SW 1271 (cell line): ENCODE measurements around the gene ANKRD29.
"Not testable (repeated sequence)": the region's sequence is repeated elsewhere in the genome, so short reads cannot be mapped to it uniquely, and the experiment has no call there.

Source experiments
- DNase-seq, 2 experiments: peaks; one replicate each; lab custom pipeline; 2025; lab: John Stamatoyannopoulos, UW

Gene ANKRD29

DNA sequence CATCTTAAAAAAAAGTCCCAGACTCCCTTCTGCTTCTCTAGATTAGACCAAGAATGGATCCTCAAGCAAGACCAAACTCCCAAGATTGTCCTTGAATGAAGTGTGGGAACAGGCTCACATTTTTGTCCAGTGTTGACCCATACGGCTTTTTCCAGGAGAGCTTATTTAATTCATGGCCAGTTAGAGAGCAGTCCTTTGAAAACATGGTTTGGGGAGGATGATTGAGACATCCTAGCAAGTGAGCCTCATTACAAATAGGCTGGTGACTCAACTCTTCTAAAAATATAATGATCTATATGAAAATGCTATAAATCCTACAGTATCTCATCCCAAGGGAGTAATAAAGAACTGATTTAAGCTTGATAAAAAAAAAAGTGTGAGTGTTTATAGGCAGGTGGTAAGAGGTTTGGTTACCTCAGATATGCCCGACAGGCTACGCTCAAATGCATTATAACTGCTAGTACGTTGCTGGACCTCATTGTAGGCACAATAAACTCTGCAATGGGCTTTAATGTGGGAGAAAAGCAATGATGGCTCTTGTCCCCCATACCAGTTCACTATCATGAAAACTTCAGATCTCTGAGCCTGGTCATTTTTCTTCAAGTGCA is 17.0 kb downstream of the ANKRD29 start:
- no peak for DNase-seq

DNA sequence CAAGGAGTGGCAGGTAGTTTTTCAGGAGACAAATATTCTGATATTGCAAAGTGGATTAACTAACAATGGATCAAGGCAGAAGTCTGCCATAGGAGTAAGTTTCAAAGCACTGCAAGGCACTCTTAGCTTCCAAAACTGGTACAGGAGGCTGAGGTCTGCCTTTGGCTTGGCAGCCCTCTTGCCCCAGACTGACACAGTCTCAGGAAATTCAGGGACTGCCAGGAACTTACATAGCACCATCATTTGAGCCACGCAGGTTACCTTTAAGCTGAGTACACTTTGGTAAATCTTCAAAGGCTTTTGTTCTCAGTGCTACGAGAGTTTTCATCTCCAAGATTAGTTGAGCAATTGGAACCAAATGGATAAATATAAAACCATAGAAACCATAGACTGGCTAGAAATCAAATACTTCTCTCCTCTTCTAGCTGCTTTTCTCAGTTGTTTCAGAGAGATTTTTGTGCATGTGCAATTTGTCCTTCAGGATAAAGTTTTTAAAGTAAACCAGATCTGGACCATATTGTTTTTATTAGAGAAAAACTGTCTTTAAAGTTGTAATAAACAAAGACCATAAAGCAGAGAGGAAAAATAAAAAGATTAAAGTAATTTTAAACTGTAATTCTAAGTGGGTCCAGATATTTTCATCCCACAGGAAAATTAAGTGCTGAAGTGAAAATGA is 18.8 kb downstream of the ANKRD29 start:
- no peak for DNase-seq

DNA sequence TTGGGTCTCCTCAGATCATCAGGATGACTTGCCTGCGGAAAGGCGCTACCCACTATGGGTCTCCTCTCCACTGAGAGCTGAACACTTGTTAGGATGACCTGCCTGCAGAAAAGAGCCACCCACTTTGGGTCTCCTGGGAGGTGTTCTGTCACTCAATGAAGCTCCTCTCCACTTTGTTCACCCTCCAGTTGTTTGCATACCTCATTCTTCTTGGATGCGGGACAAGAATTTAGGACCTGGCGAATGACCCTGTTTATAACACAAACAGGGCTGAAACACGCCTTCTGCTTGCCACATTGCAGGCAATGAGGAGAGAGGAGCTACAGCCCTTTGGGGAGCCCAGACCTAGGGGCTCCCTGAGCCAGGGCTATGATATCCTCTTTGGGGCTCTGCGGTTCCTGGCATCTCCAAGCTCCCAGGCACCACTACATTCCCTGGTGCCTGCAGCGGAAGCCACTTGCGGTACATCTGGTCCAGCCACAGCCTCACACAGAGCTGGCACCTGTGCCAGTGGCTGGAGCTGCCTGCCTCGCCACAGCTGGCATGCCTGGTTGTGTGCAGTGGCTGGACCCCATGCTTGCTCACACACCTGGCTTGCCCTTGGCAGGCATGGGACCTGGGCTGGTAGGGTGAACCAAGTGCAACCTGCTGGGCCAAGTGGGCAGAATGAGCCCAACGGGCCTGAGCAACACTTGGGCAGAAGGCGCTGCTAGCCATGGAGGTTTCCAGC is 20.6 kb downstream of the ANKRD29 start:
- no peak for DNase-seq

DNA sequence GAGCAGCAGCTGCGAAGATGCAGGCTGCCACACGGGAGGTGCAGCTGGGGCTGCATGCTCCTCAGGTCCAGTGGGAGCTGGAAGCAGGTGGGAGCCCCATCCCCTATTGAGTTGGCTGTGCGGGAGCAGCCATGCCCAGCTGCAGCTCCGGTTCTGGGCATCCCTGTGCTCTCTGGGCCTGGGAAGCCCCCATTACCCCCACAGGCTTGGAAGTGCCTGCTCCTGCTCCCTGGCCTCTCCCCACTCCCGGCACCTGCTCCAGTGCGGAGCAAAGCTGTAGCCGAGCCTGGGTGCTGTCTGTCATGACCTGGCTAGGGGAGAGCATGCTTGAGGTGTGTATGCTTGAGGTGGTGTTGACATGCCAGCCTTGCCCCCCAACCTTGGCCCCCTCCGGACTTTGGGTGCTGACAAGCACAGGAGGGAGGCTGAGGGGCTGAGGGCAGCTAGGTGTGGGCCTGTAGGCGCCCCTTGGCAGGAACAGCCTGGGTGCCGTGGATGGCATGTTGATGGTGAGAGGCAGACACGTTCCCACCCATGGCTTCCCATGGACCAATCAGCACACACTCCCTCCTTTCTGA is 21.5 kb downstream of the ANKRD29 start:
- DNase-seq: no peak

DNA sequence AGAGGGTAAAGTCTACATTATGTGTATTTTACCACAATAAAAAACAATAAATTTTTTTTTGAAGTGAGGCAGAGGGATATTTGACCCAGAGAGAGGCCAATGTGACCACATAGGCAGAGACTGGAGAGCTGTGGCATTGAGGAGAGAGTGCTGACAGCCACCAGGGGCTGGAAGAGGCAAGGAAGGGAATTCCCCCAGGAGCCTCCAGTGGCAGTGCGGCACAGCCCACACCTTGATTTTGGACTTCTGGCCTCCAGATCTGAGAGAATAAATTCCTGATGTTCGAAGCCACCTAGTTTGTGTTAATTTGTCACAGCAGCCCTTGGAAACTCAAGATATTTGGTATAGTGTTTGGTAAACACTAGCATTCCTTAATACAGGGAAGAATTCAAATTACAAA is 22.7 kb downstream of the ANKRD29 start:
- no peak for DNase-seq

DNA sequence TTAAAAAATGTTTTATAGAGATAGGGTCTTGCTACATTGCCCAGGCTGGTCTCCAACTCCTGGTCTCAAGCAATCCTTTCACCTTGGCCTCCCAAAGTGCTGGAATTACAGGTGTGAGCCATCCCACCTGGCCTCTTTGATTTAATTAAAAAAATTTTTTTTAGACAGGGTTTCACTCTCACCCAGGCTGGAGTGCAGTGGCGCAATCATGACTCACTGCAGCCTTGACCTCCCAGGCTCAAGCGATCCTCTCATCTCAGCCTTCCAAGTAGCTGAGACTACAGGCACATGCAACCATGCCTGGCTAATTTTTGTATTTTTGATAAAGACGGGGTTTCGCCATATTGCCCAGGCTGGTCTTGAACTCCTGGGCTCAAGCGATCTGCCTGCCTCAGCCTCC is 26.3 kb downstream of the ANKRD29 start:
- not testable (repeated sequence) for DNase-seq

DNA sequence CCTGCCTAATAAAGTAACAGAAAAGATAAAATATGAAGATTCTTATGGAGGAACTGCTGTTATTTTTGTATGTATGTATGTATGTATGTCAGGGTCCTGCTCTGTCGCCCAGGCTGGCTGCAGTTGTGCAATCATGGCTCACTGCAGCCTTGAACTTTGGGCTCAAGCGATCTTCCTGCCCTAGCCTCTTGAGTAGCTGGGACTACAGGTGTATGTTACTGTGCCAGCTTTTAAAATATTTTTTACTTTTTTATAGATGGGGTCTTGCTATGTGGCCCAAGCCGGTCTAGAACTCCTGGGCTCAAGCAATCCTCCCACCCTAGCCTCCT is 26.7 kb downstream of the ANKRD29 start:
- no peak for DNase-seq

DNA sequence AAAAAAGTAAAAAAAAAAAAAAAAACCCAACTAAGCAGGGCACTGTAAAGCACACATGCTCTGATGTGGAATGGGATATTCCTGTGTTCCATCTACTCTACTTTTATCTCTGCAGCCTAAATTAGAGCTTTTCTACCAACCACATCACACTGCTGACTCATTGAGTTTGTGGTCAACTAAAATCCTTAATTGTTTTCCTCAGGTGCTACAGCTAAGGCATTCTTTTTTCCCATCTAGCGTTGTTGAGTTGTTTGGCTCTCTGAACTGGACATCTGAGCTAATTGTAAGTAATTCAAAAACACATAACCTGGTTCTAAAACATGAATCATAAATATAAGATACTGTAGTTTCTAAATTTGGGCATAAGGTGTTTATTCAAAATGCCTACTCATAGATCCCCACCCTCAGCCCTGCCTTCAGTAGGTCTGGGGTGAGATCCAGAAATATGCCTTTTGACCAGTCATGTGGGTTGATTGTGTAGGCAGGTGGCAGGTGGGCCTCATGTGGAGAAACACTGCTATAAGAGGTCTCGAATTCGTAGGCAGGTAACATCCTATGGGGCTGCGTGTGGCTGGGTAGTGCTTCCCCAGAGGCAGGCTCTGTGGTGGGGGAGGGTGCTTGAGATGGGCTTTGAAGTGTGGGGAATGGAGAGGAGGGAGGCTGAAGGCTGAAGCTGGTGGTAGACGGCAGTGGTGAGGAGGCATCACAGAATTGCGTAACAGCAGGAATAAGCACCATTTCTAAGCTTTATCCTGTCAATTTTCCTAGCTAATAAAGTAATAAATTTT is 27.2 kb downstream of the ANKRD29 start:
- no peak for DNase-seq

DNA sequence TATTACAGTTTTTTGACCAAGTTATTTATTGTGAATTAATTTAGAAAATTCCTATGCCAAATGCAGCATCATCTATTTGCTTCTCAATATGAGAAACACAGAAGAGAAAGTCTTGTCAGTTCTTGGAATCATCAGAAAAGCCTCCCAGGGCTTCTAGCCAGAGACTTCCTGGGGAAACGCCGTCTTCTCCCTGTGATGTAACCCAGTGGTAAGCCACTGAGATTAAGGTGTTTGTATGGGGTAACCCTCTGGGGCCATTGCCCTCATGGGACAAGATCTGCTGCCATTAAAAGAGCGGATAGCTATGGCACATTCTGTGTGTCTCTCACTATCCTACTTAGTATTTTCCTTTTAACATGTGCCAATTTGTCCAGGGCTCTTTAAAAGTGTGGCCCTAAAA is 28.0 kb downstream of the ANKRD29 start:
- DNase-seq: no peak

DNA sequence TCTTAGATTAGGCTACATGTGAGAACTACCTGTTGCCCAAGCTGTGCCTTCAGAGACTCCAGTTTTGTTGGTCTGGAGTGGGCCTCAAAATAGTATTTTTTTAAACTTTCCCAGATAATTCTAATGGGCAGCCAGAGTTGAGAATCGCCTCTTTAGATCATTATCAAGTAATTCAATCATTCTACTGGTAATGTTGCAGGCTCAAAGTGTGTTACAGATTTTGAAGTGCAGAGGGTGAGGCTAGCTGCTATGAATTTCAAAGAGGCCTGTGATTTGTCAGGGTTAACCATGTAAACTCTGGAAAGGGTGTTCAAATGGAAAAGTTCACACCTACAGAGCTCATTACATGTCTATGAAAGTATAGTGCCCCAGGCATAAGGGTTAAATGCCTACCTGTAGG is 30.1 kb downstream of the ANKRD29 start:
- DNase-seq: no peak

DNA sequence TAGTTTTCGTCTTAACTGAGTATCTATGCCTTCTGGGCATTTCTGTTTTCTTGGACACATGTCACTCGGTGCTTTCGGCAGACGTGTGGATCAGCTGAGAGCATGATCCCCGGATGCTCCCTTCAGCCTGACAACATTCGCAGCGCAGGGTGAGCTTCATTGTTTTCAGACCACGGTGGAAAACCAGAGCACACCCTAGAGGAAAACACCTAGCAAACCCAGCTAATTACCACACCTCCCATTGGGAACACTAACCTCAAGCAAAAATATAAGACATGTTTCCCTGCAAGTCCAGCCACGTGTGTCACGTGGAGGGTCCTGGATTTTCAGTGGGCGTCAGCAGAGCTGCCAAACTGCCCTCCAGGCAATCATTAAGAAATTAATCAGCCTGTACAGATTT is 31.0 kb downstream of the ANKRD29 start:
- no peak for DNase-seq

DNA sequence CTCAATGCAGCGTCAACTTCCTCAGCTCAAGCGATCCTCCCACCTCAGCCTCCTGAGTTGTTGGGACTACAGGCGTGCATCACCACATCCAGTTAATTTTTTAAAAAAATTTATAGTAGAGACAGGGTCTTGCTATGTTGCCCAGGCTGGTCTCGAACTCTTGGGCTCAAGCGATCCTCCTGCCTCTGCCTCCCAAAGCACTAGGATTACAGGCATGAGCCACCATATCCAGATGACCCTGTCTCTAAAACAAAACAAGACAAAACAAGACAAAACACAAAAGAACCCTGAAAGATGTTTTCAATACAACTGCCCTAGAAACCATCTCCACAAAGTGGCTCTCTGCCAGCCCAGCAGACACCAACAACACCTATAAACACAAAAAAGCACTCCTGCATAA is 31.4 kb downstream of the ANKRD29 start:
- DNase-seq: no peak

DNA sequence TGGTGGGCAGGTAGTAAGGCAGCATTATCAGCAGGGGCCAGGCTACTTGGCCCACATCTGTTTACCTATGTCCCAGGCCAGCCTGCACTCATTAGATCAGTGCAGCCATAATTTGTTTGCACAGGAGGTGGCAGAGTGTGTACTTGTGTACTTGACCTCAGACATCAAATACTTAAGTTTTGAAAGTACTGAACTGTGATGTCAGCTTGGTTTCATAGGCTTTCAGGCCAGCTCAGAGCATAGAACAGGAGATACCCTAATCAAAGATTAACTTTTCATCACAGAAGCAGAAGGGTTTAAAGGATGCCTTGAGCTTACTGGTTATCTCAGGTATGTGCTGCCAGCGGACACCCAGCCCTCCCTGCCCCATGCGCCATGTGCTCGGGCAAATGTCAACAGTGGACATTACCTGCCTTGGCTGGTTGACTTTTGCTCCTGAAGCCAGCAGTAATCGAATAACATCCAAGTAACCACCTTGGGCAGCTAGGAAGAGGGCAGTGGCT is 33.2 kb downstream of the ANKRD29 start:
- no peak for DNase-seq

DNA sequence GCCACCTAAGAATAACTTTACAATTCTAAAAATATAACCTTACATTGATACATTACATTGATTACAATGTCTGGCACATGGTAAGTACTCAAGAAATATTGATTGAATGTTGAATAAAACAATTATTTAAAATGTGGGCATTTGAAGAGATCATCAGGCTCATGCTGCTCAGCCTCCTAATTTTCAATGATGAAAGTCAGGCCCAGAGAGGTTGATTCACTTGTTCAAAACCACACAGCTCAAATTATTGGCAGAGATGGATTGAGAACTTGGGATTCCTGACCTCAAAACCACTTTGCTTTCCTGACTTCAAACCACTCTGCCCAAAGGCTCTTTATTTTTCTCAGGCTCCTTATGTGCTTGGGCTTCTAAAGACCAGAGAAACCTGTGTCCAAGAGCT is 34.7 kb downstream of the ANKRD29 start:
- DNase-seq: no peak

DNA sequence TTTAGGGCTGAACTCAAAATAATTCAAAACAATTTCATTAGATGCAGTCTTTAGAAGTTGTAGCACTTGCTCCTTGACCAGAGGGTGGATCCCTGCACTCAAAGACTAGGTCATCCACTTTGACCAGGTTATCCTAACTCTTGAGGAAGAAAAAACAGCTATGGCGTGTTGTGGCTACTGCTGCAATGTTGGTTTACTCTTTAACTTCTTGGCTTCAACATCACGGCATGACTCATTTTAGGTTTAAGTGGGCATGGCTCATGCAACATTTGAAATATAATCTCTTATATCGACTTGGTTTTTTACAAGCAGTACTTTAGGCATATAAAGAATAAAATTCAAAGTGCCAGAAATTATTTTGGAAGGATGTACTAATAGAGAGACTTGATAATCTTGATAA is 35.4 kb downstream of the ANKRD29 start:
- peak in 1 of 2 experiments; percentile 15 for DNase-seq

DNA sequence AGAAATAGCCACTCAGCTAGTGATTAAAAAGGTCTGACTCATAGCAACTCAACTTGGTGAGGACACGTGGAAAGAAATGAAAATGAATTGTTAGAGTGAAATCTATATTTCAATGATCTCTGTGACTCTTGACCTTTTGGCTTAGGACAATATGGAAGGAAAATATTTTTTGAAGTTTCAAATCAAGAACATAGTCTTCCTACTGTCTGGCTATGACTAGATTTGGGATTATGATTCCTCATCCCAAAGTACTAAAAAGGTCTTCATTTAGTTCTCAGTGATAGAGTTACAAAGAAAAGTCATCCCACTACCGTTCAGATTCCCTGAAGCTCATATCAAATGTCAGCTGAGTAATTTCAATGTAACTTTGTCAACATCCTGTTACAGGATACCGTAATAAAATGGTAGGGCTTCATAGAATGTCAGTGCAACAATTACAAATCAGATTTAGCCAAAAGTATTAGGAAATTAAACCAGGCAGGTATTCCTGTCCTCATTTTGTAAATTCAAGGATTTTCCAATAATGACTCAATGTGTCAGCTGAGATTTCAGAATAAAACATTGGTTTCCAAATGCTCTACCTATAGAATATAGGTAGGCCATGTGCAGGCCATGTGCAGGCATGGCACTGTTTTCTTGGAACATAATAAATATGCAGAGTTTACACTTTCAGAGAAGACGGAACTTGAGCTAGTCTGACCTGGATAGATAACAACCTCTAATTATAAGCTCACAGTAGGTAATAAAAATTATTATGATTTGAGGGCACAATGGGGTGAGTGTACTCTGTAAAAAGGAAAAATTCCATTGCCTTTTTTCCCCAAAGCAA is 36.0 kb downstream of the ANKRD29 start:
- peak; percentile 5 to 38 for DNase-seq

DNA sequence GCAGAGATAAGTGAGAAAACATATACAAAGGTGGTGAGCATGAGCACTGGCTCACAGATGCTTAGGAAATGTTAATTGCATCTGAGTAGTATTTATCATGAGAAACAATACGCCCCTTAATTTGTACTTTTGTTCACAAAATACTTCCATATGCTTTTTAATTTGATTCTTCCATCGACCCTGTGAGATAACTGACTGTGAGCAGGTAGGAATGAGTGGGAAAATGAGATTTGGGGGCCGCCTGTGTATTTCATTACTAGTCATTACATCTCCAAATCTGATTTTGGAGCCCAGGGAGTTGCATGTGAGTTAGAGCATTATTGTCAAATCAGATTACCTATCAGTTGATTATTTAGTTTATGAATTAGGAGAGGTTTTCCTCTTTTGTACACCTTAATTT is 39.7 kb downstream of the ANKRD29 start:
- DNase-seq: no peak

DNA sequence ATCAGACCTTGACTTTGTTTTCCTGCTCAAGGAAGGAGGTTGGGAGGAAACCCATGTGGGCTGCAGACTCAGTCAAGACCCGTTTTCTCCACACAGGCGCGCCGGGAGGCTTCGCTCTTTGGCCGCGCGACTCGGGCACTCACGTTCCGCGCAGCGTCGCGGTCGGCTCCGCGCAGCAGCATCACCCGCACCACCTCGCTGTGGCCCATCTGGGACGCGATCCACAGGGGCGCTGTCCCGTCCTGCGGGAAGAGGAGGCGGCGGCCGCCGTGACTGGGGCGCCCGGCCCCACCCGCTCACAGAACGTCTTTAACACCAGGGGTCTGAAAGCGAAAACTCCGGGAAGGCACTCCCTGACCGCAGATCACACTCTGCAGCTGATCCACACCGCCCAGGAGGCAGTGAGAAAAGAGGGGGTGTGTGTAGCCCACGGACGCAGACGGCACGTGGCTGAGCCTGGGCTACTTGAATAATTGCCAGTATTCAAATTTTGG is 43.3 kb downstream of the ANKRD29 start:
- DNase-seq: no peak

DNA sequence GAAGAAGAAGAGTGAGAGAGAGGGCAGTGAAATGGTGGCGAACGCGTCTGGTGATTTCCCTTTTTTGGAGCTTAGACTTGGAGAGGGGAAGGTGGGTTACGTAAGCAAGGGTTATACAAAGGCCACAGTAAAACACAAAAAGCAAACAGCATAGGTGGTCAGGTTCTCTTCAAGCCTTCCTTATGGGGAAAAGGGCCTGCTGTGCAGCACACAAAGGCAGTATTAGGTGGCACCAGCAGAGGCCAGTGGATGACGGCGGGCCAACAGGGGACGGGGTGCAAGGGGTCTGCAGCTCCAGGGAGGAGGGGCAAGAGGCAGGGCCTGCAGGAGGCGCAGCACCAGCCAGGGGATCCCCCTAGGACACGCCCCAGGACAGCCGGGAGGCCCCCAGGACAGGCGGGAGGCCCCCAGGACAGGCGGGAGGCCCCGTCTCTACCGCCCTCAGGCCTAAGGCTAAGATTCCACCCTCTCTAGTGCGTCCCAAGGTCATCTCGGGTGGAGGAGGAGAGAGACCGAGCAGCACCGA is 43.8 kb downstream of the ANKRD29 start:
- DNase-seq: no peak

DNA sequence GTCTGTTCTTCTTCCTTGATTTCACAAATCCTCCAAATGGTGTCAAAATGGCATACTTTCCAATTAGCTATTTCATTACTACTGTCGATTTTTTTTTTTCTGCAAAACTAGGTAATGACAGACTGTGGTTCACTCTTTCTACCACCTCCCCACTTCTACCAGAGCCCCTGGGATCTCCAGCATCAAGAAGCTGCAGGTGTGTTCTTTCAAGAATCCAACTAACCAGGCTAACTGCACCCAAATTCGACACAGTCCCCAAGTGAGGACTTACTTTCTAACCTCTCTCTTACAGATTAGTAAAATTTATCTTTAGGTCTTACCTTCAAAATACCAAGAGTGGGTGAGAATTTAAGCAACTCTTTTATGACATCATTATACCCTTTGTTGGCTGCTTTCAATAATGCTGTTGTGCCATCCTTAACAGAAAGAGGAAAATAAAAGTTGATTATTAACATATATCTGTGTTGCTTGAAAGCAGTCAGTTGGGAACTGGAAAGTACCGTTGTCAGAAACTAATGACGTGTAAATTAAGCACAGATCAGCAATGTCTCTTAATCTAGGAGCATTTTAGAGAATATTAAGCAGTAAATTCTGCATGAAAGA is 45.2 kb downstream of the ANKRD29 start:
- no peak for DNase-seq
